ENCODE measurements around the gene PABPN1L. TPM values are rescaled to one million over a fixed set of nuclear protein-coding genes. Genes with fewer than 3 reads are reported as not detected.

Gene PABPN1L
- total RNA-seq, 1 donor from 2014 or later: not detected

- H3K4me3 Mint-ChIP-seq: no peak overlapping the region
- H3K27ac Mint-ChIP-seq: no peak overlapping the region
- H3K4me1 Mint-ChIP-seq (ENCODE audit: low read depth): no peaks in the 10 kb centered on the region
- no peak for DNase-seq (ENCODE audit: low spot score)
- peaks cover 6% of the 10 kb centered on the region for H3K36me3 Mint-ChIP-seq (ENCODE audit: low read depth)
- intact Hi-C loops (cut with micrococcal nuclease): no loop called here
- H3K9me3 Mint-ChIP-seq: no peaks in the 10 kb centered on the region
- H3K27me3 Mint-ChIP-seq (ENCODE audit: insufficient read depth): peaks cover 4% of the 10 kb centered on the region
Measured at GRCh38 chr16:88864521-88864920, 1.9 kb downstream of the PABPN1L start.

GRCh38 chr16:88864099-88864498 is 2.4 kb downstream of the PABPN1L start:
- Mint-ChIP-seq H3K27ac (no peak overlapping the region), H3K4me3 (no peak overlapping the region), H3K27me3 (ENCODE audit: insufficient read depth) (peaks cover 4% of the 10 kb centered on the region), H3K9me3 (no peaks in the 10 kb centered on the region), H3K36me3 (ENCODE audit: low read depth) (peaks cover 6% of the 10 kb centered on the region), H3K4me1 (ENCODE audit: low read depth) (no peaks in the 10 kb centered on the region)
- DNase-seq (ENCODE audit: low spot score): no peak
- intact Hi-C loops (cut with micrococcal nuclease): no loop called here

- intact Hi-C loops (cut with micrococcal nuclease): no loop called here
- Mint-ChIP-seq H3K36me3 (ENCODE audit: low read depth) (peaks cover 6% of the 10 kb centered on the region), H3K27me3 (ENCODE audit: insufficient read depth) (peaks cover 3% of the 10 kb centered on the region), H3K27ac (no peak overlapping the region), H3K4me1 (ENCODE audit: low read depth) (peaks cover 3% of the 10 kb centered on the region), H3K9me3 (no peaks in the 10 kb centered on the region), H3K4me3 (no peak overlapping the region)
- DNase-seq (ENCODE audit: low spot score): no peak
Measured at GRCh38 chr16:88863426-88863825, 3.0 kb downstream of the PABPN1L start.

GRCh38 chr16:88862968-88863367 is 3.5 kb downstream of the PABPN1L start:
- no peaks in the 10 kb centered on the region for H3K9me3 Mint-ChIP-seq
- no peaks in the 10 kb centered on the region for H3K27me3 Mint-ChIP-seq (ENCODE audit: insufficient read depth)
- H3K4me3 Mint-ChIP-seq: no peak overlapping the region
- DNase-seq (ENCODE audit: low spot score): no peak
- H3K4me1 Mint-ChIP-seq (ENCODE audit: low read depth): peaks cover 6% of the 10 kb centered on the region
- H3K27ac Mint-ChIP-seq: no peak overlapping the region
- H3K36me3 Mint-ChIP-seq (ENCODE audit: low read depth): peaks cover 6% of the 10 kb centered on the region
- intact Hi-C loops (cut with micrococcal nuclease): no loop called here

DNA sequence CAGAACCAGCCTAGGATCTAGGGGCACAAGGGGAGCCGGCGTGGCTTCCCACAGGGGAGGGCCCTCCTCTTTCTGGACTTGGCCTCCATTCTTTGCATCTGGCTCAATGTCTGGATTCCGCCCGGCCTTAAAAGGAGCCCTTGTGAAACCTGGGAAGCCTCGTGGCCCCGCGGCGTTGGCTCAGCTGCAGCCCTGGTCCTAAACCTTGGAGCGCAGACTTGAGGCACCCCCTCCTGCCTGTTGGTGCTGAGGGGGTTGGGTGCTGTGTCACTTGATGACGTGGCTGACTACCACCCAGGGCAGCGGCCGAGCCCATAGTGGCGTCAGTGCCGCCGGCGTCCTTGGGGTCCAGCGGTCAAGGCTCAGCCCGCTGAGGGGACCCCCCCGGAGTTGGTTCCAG is 5.1 kb downstream of the PABPN1L start:
- Mint-ChIP-seq H3K27me3 (ENCODE audit: insufficient read depth) (no peaks in the 10 kb centered on the region), H3K4me3 (no peak overlapping the region), H3K27ac (no peak overlapping the region), H3K36me3 (ENCODE audit: low read depth) (peaks cover 8% of the 10 kb centered on the region), H3K4me1 (ENCODE audit: low read depth) (peaks cover 12% of the 10 kb centered on the region), H3K9me3 (no peaks in the 10 kb centered on the region)
- intact Hi-C loops (cut with micrococcal nuclease): no loop called here
- DNase-seq (ENCODE audit: low spot score): no peak

DNA sequence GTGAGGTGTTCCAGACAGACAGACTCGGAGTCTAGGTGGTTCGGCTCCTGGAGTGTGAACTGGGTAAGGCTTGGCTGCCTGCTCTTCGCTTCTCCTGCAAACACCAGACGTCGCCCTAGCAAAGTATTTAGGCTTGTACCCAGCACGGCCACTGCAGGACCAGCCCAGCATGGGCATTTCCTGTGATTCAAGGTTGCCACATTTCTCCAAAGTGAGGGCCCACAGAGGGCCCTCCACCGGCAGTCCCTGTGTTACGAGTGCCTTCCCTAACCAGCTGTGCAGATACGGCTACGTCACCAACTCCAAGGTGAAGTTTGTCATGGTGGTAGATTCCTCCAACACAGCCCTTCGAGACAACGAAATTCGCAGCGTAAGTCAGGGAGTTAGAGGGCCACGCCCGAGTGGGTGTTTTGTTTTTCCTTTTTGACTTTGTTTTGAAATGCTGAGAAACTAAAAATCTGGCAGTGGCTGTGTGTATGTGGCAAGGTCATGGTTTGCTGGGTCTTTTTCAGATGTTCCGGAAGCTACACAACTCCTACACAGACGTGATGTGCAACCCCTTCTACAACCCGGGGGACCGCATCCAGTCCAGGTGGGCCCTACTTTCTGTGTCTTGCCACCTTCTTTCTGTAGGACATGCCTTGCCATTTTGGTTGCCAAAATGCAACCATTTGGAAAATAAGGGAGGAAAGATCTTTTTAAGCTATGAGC is 6.9 kb downstream of the PABPN1L start:
- Mint-ChIP-seq H3K4me1 (ENCODE audit: low read depth) (peaks cover 23% of the 10 kb centered on the region), H3K4me3 (peak overlapping the region; percentile 19), H3K27ac (no peak overlapping the region), H3K9me3 (no peaks in the 10 kb centered on the region), H3K36me3 (ENCODE audit: low read depth) (peaks cover 8% of the 10 kb centered on the region), H3K27me3 (ENCODE audit: insufficient read depth) (no peaks in the 10 kb centered on the region)
- no peak for DNase-seq (ENCODE audit: low spot score)
- intact Hi-C loops (cut with micrococcal nuclease): loop anchor here (5.0 kb wide), 2 partner anchors 197 to 238 kb away; partner anchors contain the start of gene MVD

DNA sequence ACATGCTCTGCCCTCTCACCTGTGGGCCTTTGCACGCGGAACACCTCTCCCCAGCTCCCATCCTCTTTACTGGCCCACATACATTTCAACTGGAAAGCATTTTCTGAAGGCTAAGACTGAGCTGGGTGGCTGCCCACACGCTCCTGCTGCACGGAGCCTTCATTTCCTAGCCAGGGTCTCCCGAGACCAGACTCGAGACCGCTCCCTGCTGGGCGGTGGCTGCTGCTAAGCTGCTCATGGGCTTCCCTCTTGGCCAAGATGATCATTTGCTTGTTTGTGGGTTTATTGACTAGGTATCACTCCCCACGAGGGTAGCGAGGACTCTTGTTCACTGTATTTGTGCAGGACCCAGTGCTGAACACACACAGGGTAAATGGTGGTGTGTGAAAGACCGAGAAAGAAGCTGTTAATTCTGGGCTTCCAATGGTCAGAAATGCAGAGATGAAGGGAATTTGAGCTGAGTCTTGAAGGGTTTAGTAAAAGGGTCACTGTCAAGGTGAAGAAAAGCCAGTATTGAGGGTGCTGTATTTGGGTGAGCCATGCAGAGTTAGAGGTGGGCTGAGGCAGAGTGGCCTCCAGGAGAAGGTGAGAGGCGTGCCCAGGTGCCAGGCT is 8.6 kb downstream of the PABPN1L start:
- H3K9me3 Mint-ChIP-seq: no peaks in the 10 kb centered on the region
- intact Hi-C loops (cut with micrococcal nuclease): loop anchor here (1.0 to 5.0 kb wide), 15 partner anchors 42 to 633 kb away; partner anchors contain the start of genes ANKRD11, CDH15, CDT1 and CTU2
- H3K4me3 Mint-ChIP-seq: peak overlapping the region; percentile 96
- peak overlapping the region; percentile 88 for H3K27ac Mint-ChIP-seq
- peak; percentile 64 for DNase-seq (ENCODE audit: low spot score)
- H3K27me3 Mint-ChIP-seq (ENCODE audit: insufficient read depth): no peaks in the 10 kb centered on the region
- H3K4me1 Mint-ChIP-seq (ENCODE audit: low read depth): peaks cover 25% of the 10 kb centered on the region
- H3K36me3 Mint-ChIP-seq (ENCODE audit: low read depth): peaks cover 8% of the 10 kb centered on the region

GRCh38 chr16:88856828-88857727 is 9.4 kb downstream of the PABPN1L start, which contains the start of the genes GALNS and TRAPPC2L:
Gene GALNS, minus strand, starts transcription at chr16:88856947. Its CDS starts 70 bp downstream, at chr16:88856877.
Gene TRAPPC2L, plus strand, starts transcription at chr16:88857127. Its CDS starts 24 bp downstream, at chr16:88857151.
- peak within 1 kb of the TSS; percentile 96 for H3K4me3 Mint-ChIP-seq
- peaks cover 8% of the 10 kb centered on the region for H3K36me3 Mint-ChIP-seq (ENCODE audit: low read depth)
- H3K4me1 Mint-ChIP-seq (ENCODE audit: low read depth): peaks cover 25% of the 10 kb centered on the region
- H3K9me3 Mint-ChIP-seq: no peaks in the 10 kb centered on the region
- peak; percentile 98 for DNase-seq (ENCODE audit: low spot score)
- H3K27ac Mint-ChIP-seq: peak within 1 kb of the TSS; percentile 88
- no peaks in the 10 kb centered on the region for H3K27me3 Mint-ChIP-seq (ENCODE audit: insufficient read depth)
- intact Hi-C loops (cut with micrococcal nuclease): loop anchor here (1.0 to 5.0 kb wide), 15 partner anchors 41 to 634 kb away; partner anchors contain the start of genes ANKRD11, CDH15, CDT1 and CTU2

DNA sequence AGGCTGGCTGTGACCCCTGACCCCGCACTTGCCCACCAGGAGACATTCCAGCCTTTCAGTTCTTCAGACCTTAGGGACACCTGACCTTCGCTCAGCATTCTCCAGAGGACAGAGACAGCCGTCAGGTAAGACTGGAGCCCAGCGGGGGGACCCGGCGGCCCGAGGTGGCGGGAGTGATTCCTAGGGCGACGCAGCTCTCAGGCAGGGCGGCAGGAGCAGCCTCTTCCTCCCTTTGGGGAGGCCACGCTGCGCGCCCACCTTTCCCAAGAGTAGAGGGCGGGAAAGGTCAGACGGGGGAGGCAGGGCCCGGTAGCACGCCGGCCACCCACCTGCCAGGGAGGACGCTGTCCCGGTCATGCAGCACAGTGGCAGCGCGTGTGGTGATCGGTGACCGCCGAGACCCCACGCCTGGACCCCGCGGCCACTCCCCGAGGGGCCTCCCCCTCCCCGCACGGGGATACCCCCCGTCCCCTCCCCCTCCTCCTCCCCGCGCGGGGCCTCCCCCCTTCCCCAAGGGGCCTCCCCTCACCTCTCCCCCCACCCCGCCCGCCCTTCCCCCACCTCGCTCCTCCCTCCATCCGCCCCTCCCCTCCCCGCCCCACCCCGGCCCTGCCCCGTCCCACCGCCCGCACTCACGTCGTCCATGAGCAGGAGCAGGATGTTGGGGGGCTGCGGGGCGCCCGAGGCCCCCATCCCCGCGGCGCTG is 10.2 kb downstream of the PABPN1L start:
- no peak for DNase-seq (ENCODE audit: low spot score)
- Mint-ChIP-seq H3K4me1 (ENCODE audit: low read depth) (peaks cover 25% of the 10 kb centered on the region), H3K27ac (no peak overlapping the region), H3K36me3 (ENCODE audit: low read depth) (peaks cover 8% of the 10 kb centered on the region), H3K4me3 (peak overlapping the region; percentile 96), H3K27me3 (ENCODE audit: insufficient read depth) (no peaks in the 10 kb centered on the region), H3K9me3 (no peaks in the 10 kb centered on the region)
- intact Hi-C loops (cut with micrococcal nuclease): loop anchor here (2.0 to 5.0 kb wide), 6 partner anchors 53 to 635 kb away; partner anchors contain the start of genes ANKRD11, CDT1, MVD and ZFPM1

DNA sequence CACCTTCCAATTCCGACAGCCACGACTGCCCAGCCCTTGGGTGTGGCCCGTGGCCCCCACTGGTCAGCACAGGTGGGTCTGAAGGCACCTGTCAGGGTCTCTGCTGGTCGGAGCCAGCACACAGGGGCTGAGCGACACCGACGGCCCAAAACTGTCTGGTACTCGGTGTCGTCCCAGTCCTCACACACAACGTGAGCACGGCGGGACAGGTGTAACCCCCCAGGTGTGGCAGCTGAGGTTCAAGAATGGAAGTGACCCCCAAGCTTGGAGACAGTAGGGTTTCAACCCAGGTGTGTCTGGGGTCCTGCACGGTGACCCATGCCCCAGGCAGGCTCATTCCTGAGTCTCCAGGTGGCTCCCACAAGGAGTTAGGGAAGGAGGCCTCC is 10.7 kb downstream of the PABPN1L start:
- peak overlapping the region; percentile 81 for H3K4me3 Mint-ChIP-seq
- no peaks in the 10 kb centered on the region for H3K9me3 Mint-ChIP-seq
- no peaks in the 10 kb centered on the region for H3K27me3 Mint-ChIP-seq (ENCODE audit: insufficient read depth)
- peaks cover 25% of the 10 kb centered on the region for H3K4me1 Mint-ChIP-seq (ENCODE audit: low read depth)
- peaks cover 4% of the 10 kb centered on the region for H3K36me3 Mint-ChIP-seq (ENCODE audit: low read depth)
- DNase-seq (ENCODE audit: low spot score): no peak
- intact Hi-C loops (cut with micrococcal nuclease): loop anchor here (2.0 to 5.0 kb wide), 6 partner anchors 53 to 635 kb away; partner anchors contain the start of genes ANKRD11, CDT1, MVD and ZFPM1
- no peak overlapping the region for H3K27ac Mint-ChIP-seq

DNA sequence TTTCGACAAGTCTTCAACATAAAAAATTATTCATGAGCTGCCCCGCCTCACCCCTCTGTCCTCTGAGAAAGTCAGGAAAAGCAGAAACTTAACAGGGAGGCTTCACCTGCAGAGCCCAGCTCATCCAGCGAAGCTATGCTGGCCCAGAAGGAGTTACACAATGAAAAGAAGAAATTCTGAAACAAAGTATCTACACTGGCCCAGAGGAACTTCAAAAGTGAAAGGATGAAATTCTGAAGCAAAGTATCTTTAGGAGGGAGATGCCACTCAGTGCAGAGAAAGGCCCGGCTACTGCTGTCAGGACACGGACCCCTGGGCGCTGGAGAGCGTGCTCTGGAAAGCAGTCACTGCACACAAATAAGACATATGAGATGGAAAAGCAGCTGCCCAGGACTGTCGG is 11.3 kb downstream of the PABPN1L start:
- no peak for DNase-seq (ENCODE audit: low spot score)
- Mint-ChIP-seq H3K4me3 (peak overlapping the region; percentile 84), H3K36me3 (ENCODE audit: low read depth) (peaks cover 2% of the 10 kb centered on the region), H3K27ac (peak overlapping the region; percentile 27), H3K27me3 (ENCODE audit: insufficient read depth) (no peaks in the 10 kb centered on the region), H3K9me3 (no peaks in the 10 kb centered on the region), H3K4me1 (ENCODE audit: low read depth) (peaks cover 25% of the 10 kb centered on the region)
- intact Hi-C loops (cut with micrococcal nuclease): loop anchor here (5.0 kb wide), 2 partner anchors 193 to 242 kb away; partner anchors contain the start of gene MVD

All from activated T-helper 1 cell treated with anti-CD3 and anti-CD28 coated beads, Interleukin-12 subunit alpha, Interleukin-12 subunit beta, Interleukin-2, Interleukin-4 antibody, amounts not matched to agents 30 ng/mL and 10 ng/mL and 1 ng/mL, durations not matched to agents 14 hours and 24 hours and 36 hours (primary cell).